ENCODE results near the gene SLC17A8. TPM values are rescaled to one million over a fixed set of nuclear protein-coding genes. Genes with fewer than 3 reads are reported as not detected.

The SLC17A8 gene
- total RNA-seq, result not detected in 2 replicates

DNA sequence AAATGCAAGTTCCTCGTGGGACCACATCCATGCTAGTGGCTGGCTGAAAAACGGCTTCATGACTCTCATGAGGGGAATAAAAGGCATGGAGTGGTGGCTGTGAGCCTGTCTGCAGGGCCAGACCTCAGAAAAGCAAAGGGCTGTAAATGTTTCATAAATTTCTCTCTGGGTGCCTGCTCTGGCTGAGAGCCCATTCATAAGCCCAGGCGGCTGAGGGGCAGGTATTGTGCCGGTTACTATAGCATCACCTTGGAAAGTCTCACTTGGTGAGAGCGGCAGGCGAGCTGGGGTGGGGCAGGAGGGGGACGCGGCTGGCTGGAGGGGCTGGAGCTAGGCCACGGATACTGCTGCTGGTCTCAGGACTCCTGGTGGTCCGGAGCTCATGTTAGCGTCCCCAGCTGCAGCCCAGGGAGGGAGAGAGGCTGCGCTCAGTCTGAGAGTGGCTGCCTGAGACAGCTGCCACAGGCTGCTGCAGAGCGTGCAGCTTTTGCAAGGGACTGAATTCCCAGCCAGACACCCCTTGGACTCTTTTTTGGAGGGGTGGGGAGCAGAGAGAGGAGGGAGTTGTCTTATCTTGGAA lies at the start of gene SLC17A8:
TSS of gene SLC17A8 (plus strand) at position 431 of the 580 bp plus-strand sequence. CDS start 318 bp downstream, outside the sequence.

Other genes with a start within 250 kb of the SLC17A8 start
- gene BLTP3B, start 214.2 kb upstream of the SLC17A8 start, total RNA-seq, result 16.3 and 19.1 TPM in 2 replicates
- gene ACTR6, start 156.3 kb upstream of the SLC17A8 start, total RNA-seq, result 19.9 and 37.4 TPM in 2 replicates
- gene DEPDC4, start 90.0 kb upstream of the SLC17A8 start, total RNA-seq, result 1.2 and 6.9 TPM in 2 replicates
- gene SCYL2, start 89.9 kb upstream of the SLC17A8 start, total RNA-seq, result 23.3 and 28.2 TPM in 2 replicates
- gene NR1H4, start 116.8 kb downstream of the SLC17A8 start, total RNA-seq, result 0.26 TPM in 1 of 2 replicates, not detected in the other
- gene GAS2L3, start 216.6 kb downstream of the SLC17A8 start, total RNA-seq, result 13.6 and 13.7 TPM in 2 replicates